Neural progenitor cell (in vitro differentiated cells): ENCODE measurements around the gene NDST1. TPM values are rescaled to one million over a fixed set of nuclear protein-coding genes. Genes with fewer than 3 reads are reported as not detected.

Experiments used
- DNase-seq: peaks from one replicate; pipeline ENCODE4 v3.0.0-alpha.2; 2016; ENCODE audit warnings: low spot score
- H2AFZ ChIP-seq: fragments of 200-600 bp; sonication (generic); replicated peaks from 2 replicates; pipeline ENCODE4 v1.6.1; 2016; ENCODE audit warnings: antibody characterized with exemption
- H3F3A ChIP-seq: fragments of 200-600 bp; sonication (generic); 2 replicates; pipeline ENCODE4 v1.6.1; 2016; ENCODE audit warnings: antibody characterized with exemption, low read depth
- H3K27ac ChIP-seq: fragments of 200-600 bp; sonication (generic); 2 replicates; pipeline ENCODE4 v1.5.1; 2016; ENCODE audit warnings: mild to moderate bottlenecking
- H3K27me3 ChIP-seq: fragments of 200-600 bp; sonication (generic); 2 replicates; pipeline ENCODE4 v1.6.1; 2016; ENCODE audit warnings: mild to moderate bottlenecking, moderate library complexity
- H3K36me3 ChIP-seq: fragments of 200-600 bp; sonication (generic); 2 replicates; pipeline ENCODE4 v1.5.1; 2016
- H3K4me1 ChIP-seq: fragments of 200-600 bp; sonication (generic); 2 replicates; pipeline ENCODE4 v1.6.1; 2016; ENCODE audit warnings: mixed run types
- H3K4me2 ChIP-seq: fragments of 200-600 bp; sonication (generic); 2 replicates; pipeline ENCODE4 v1.6.1; 2016
- H3K4me3 ChIP-seq: fragments of 200-600 bp; sonication (generic); 2 replicates; pipeline ENCODE4 v1.5.1; 2016
- H3K79me2 ChIP-seq: fragments of 200-600 bp; sonication (generic); 2 replicates; pipeline ENCODE4 v1.6.1; 2016; ENCODE audit warnings: low read depth
- H3K9ac ChIP-seq: fragments of 200-600 bp; sonication (generic); 2 replicates; pipeline ENCODE4 v1.6.1; 2016
- H3K9me3 ChIP-seq: fragments of 200-600 bp; sonication (generic); 2 replicates; pipeline ENCODE4 v1.5.1; 2016; ENCODE audit warnings: low read depth
- H4K20me1 ChIP-seq: fragments of 200-600 bp; sonication (generic); 2 replicates; pipeline ENCODE4 v1.6.1; 2016; ENCODE audit warnings: low read depth
- H3K27ac Mint-ChIP-seq: 3 replicates; pipeline ENCODE4 v1.8.0; 2021; ENCODE audit warnings: mixed read lengths
- H3K27me3 Mint-ChIP-seq: 2 replicates; pipeline ENCODE4 v1.8.0; 2022; ENCODE audit warnings: low read depth, mild to moderate bottlenecking, inconsistent platforms, moderate library complexity, mixed read lengths; ENCODE audit not compliant: insufficient read depth
- H3K36me3 Mint-ChIP-seq: 3 replicates; pipeline ENCODE4 v1.8.0; 2021; ENCODE audit warnings: mixed read lengths
- H3K4me1 Mint-ChIP-seq: 3 replicates; pipeline ENCODE4 v1.8.0; 2021; ENCODE audit warnings: mixed read lengths
- H3K4me3 Mint-ChIP-seq: 3 replicates; pipeline ENCODE4 v1.8.0; 2021; ENCODE audit warnings: mild to moderate bottlenecking, moderate library complexity, mixed read lengths
- H3K9me3 Mint-ChIP-seq: 3 replicates; pipeline ENCODE4 v1.8.0; 2020; ENCODE audit warnings: mixed read lengths
- EZH2 ChIP-seq: fragments of 200-600 bp; sonication (generic); IDR thresholded peaks from 2 replicates; pipeline ENCODE4 v1.6.1; 2017; ENCODE audit warnings: antibody characterized with exemption, mild to moderate bottlenecking, moderate library complexity
- EZH2phosphoT487 ChIP-seq: fragments of 200-600 bp; sonication (generic); IDR thresholded peaks from 2 replicates; pipeline ENCODE4 v1.6.1; 2017; ENCODE audit warnings: antibody characterized with exemption
- total RNA-seq: library from RNA; depleted of rRNA; stranded (reverse); fragments of >200 nt; gene quantifications from 2 replicates; pipeline ENCODE4 v1.2.3, GENCODE V29; 2015; ENCODE audit warnings: low replicate concordance
- TF ChIP-seq, protein P1 (sequence below): fragments of 200-600 bp; sonication (generic); IDR thresholded peaks from 2 replicates; pipeline ENCODE4 v1.5.1; 2017; ENCODE audit warnings: antibody characterized with exemption, mild to moderate bottlenecking

NDST1 gene
- total RNA-seq, 1 donor from 2014 or later = 22.9 TPM

DNA sequence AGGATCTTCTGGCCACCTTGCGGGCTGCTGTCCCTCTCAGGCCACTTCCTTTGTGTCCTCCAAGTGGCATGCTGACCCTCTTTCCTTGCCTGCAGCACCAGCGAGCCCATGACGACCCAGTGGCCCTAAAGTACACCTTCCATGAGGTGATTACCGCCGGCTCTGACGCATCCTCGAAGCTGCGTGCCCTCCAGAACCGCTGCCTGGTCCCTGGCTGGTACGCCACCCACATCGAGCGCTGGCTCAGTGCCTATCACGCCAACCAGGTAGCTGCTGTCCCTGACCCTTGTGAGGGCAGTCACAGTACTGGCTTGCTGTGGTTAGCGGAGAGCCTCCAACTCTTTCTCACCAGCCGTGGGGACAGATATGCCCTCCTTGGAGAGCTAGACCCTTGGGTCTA is 40.2 kb downstream of the NDST1 start:
- Histone ChIP-seq H3K9ac (no peak overlapping the region), H3K27ac (no peak overlapping the region), H3K79me2 (no peaks in the 10 kb centered on the region), H3K4me2 (no peak overlapping the region), H3K4me1 (no peaks in the 10 kb centered on the region), H3F3A (no peaks in the 10 kb centered on the region), H3K36me3 (no peaks in the 10 kb centered on the region), H3K27me3 (no peaks in the 10 kb centered on the region), H2AFZ (no peak overlapping the region), H3K4me3 (no peak overlapping the region), H3K9me3 (no peaks in the 10 kb centered on the region), H4K20me1 (no peaks in the 10 kb centered on the region)
- TF ChIP-seq, protein P1, sequence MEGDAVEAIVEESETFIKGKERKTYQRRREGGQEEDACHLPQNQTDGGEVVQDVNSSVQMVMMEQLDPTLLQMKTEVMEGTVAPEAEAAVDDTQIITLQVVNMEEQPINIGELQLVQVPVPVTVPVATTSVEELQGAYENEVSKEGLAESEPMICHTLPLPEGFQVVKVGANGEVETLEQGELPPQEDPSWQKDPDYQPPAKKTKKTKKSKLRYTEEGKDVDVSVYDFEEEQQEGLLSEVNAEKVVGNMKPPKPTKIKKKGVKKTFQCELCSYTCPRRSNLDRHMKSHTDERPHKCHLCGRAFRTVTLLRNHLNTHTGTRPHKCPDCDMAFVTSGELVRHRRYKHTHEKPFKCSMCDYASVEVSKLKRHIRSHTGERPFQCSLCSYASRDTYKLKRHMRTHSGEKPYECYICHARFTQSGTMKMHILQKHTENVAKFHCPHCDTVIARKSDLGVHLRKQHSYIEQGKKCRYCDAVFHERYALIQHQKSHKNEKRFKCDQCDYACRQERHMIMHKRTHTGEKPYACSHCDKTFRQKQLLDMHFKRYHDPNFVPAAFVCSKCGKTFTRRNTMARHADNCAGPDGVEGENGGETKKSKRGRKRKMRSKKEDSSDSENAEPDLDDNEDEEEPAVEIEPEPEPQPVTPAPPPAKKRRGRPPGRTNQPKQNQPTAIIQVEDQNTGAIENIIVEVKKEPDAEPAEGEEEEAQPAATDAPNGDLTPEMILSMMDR = no peak
- TF ChIP-seq EZH2 = no peak
- TF ChIP-seq EZH2phosphoT487 = no peak
- H3K4me3 Mint-ChIP-seq = no peak overlapping the region
- peaks cover 28% of the 10 kb centered on the region for H3K36me3 Mint-ChIP-seq
- DNase-seq = no peak
- H3K9me3 Mint-ChIP-seq = no peaks in the 10 kb centered on the region
- peaks cover 15% of the 10 kb centered on the region for H3K27me3 Mint-ChIP-seq
- no peaks in the 10 kb centered on the region for H3K4me1 Mint-ChIP-seq
- H3K27ac Mint-ChIP-seq = no peak overlapping the region

DNA sequence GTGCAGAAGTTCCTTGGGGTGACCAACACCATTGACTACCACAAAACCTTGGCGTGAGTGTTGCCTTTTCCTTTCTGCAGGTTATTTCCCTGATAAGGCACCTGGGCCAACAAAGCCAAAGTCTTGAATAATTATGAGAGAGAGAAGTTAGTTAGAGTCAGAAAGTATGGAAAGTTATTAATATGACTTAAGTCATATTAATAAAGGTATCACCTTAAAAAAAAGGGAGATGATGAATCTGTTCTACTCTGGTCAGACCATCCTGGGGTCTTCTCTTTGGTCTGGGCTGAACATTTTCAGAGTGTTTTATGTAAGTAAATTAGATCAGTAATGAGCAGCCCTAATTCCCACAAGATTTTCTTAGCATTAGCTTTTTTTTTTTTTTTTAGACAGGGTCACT is 41.8 kb downstream of the NDST1 start:
- Histone ChIP-seq H2AFZ (no peak overlapping the region), H3K79me2 (no peaks in the 10 kb centered on the region), H3K4me3 (no peak overlapping the region), H3K9ac (no peak overlapping the region), H3K36me3 (no peaks in the 10 kb centered on the region), H3K4me2 (no peak overlapping the region), H3K27me3 (no peaks in the 10 kb centered on the region), H3K4me1 (no peaks in the 10 kb centered on the region), H4K20me1 (no peaks in the 10 kb centered on the region), H3F3A (no peaks in the 10 kb centered on the region), H3K9me3 (no peaks in the 10 kb centered on the region), H3K27ac (no peak overlapping the region)
- peaks cover 15% of the 10 kb centered on the region for H3K27me3 Mint-ChIP-seq
- no peak for DNase-seq
- H3K9me3 Mint-ChIP-seq = no peaks in the 10 kb centered on the region
- no peak for TF ChIP-seq EZH2phosphoT487
- TF ChIP-seq, protein P1 = no peak
- no peak for TF ChIP-seq EZH2
- H3K27ac Mint-ChIP-seq = no peak overlapping the region
- H3K4me3 Mint-ChIP-seq = no peak overlapping the region
- H3K36me3 Mint-ChIP-seq = peaks cover 30% of the 10 kb centered on the region
- no peaks in the 10 kb centered on the region for H3K4me1 Mint-ChIP-seq

DNA sequence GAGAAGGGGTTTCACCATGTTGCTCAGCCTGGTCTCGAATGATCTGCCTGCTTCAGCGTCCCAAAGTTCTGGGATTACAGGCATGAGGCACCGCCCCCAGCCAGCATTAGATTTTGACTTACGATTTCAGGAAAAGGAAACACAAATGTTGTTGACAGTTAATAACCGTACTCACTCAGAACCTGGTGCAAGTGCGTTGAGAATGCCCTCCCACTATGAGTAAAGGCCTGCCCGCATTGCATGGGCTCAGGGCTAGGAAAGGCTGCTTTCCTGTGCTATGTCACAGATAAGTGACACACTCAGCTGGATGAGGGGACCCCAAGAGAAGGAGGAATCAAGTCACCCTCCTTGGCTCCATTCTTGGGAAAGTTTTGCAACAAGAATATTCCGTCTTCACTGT is 42.4 kb downstream of the NDST1 start:
- no peaks in the 10 kb centered on the region for H3K27me3 ChIP-seq
- H3K36me3 ChIP-seq = no peaks in the 10 kb centered on the region

More for the DNA sequence above, 42.4 kb downstream of the NDST1 start:
- H2AFZ ChIP-seq = no peak overlapping the region
- H3K4me3 ChIP-seq = no peak overlapping the region
- H3K9me3 ChIP-seq = no peaks in the 10 kb centered on the region
- H3K79me2 ChIP-seq = no peaks in the 10 kb centered on the region
- Mint-ChIP-seq H3K9me3 (no peaks in the 10 kb centered on the region), H3K36me3 (peaks cover 30% of the 10 kb centered on the region), H3K27ac (no peak overlapping the region), H3K4me3 (no peak overlapping the region), H3K4me1 (no peaks in the 10 kb centered on the region), H3K27me3 (peaks cover 15% of the 10 kb centered on the region)
- no peaks in the 10 kb centered on the region for H3F3A ChIP-seq
- H4K20me1 ChIP-seq = no peaks in the 10 kb centered on the region
- H3K4me1 ChIP-seq = no peaks in the 10 kb centered on the region
- H3K9ac ChIP-seq = no peak overlapping the region
- DNase-seq = no peak
- H3K4me2 ChIP-seq = no peak overlapping the region
- TF ChIP-seq, protein P1 = no peak
- H3K27ac ChIP-seq = no peak overlapping the region
